CD4-positive, alpha-beta T cell (primary cell): ENCODE measurements around the gene LYPD6B. TPM values are rescaled to one million over a fixed set of nuclear protein-coding genes. Genes with fewer than 3 reads are reported as not detected.

Experiments
- ATAC-seq: fragments of 200-7000 bp; cut with Tn5 transposase; one replicate; pipeline ENCODE4 v1.10.0; 2022; ENCODE audit warnings: mild to moderate bottlenecking; ENCODE audit not compliant: poor library complexity
- CTCF ChIA-PET: fragments of 350-600 bp; sonication (Branson Sonifier 250); formaldehyde crosslinking; loops from one replicate; lab custom pipeline; 2021; ENCODE audit warnings: antibody characterized with exemption, inconsistent platforms; lab: Charles Lee
- POLR2A ChIA-PET: fragments of 350-600 bp; sonication (Branson Sonifier 250); formaldehyde crosslinking; loops from one replicate; lab custom pipeline; 2021; ENCODE audit warnings: antibody characterized with exemption, inconsistent platforms; lab: Charles Lee
- DNase-seq, 14 experiments: peaks; one replicate each; pipeline ENCODE4 v3.0.0-alpha.2; 2013 to 2020; ENCODE audit warnings: mixed read lengths in 2 of 14
- H3K27ac ChIP-seq, 2 donors: one replicate each; pipeline versions ENCODE4 v1.5.1 to v1.7.0; 2013; ENCODE audit warnings: low read length in 2 of 2, low read depth in 1 of 2, mild to moderate bottlenecking in 1 of 2
- H3K27me3 ChIP-seq, 2 experiments: 1 replicate in 1 of 2; 2 replicates in 1 of 2; pipeline versions ENCODE4 v1.6.1 to v1.7.0; 2013; ENCODE audit warnings: low read length in 2 of 2, control low read depth in 1 of 2, mild to moderate bottlenecking in 1 of 2, moderate library complexity in 1 of 2; ENCODE audit not compliant: insufficient read depth in 2 of 2, control insufficient read depth in 1 of 2
- H3K36me3 ChIP-seq: one replicate; pipeline ENCODE4 v1.6.1; 2013; ENCODE audit warnings: low read length, control low read depth; ENCODE audit not compliant: insufficient read depth
- H3K4me1 ChIP-seq: one replicate; pipeline ENCODE4 v1.6.1; 2013; ENCODE audit warnings: low read length, control low read depth; ENCODE audit not compliant: insufficient read depth
- H3K4me3 ChIP-seq: one replicate; pipeline ENCODE4 v1.5.1; 2013; ENCODE audit warnings: mild to moderate bottlenecking, low read length, moderate library complexity
- H3K9me3 ChIP-seq, 2 experiments: 1 replicate in 1 of 2; 2 replicates in 1 of 2; pipeline versions ENCODE4 v1.6.1 to v1.7.0; 2013; ENCODE audit warnings: low read length in 2 of 2, mild to moderate bottlenecking in 2 of 2, control low read depth in 1 of 2, moderate library complexity in 1 of 2; ENCODE audit not compliant: control insufficient read depth in 1 of 2, insufficient read depth in 1 of 2
- H3K27ac Mint-ChIP-seq: one replicate; pipeline ENCODE4 v1.8.0; 2020; ENCODE audit warnings: mixed read lengths
- H3K27me3 Mint-ChIP-seq: one replicate; pipeline ENCODE4 v1.8.0; 2021; ENCODE audit warnings: mixed read lengths
- H3K36me3 Mint-ChIP-seq: one replicate; pipeline ENCODE4 v1.8.0; 2021; ENCODE audit warnings: low read depth, mixed read lengths
- H3K4me1 Mint-ChIP-seq: one replicate; pipeline ENCODE4 v1.8.0; 2021; ENCODE audit warnings: low read depth, mixed read lengths
- H3K4me3 Mint-ChIP-seq: one replicate; pipeline ENCODE4 v1.8.0; 2020; ENCODE audit warnings: mild to moderate bottlenecking, mixed read lengths
- H3K9me3 Mint-ChIP-seq: one replicate; pipeline ENCODE4 v1.8.0; 2020; ENCODE audit warnings: mixed read lengths
- CTCF ChIP-seq: fragments of 200-600 bp; IDR thresholded peaks from one replicate; pipeline ENCODE4 v1.8.0; 2022; ENCODE audit warnings: antibody characterized with exemption, mild to moderate bottlenecking
- intact Hi-C, 2 experiments: fragments of 100-400 bp; cut with DNase I in 1 of 2; cut with micrococcal nuclease in 1 of 2; formaldehyde crosslinking; loops; one replicate each; pipeline versions ENCODE4 v1.15.1 to v1.9.0; 2023 to 2025; cut with DNase I, micrococcal nuclease
- total RNA-seq, 174 experiments: library from RNA in 2 of 174; stranded (reverse) in 2 of 174; gene quantifications; one replicate each; pipeline ENCODE4 v1.2.3 and lab custom pipeline; 2021 to 2026

The LYPD6B gene
- total RNA-seq, 2 experiments from 2014 or later = not detected

GRCh38 chr2:149082735-149083134 is 44.2 kb downstream of the LYPD6B start:
- ChIA-PET CTCF (no interaction called here), POLR2A (no interaction called here)
- TF ChIP-seq CTCF = no peak
- no peak overlapping the region for H3K4me3 ChIP-seq
- H3K4me1 Mint-ChIP-seq = no peaks in the 10 kb centered on the region
- no peak for ATAC-seq
- H3K27me3 ChIP-seq = no peaks in the 10 kb centered on the region
- H3K9me3 Mint-ChIP-seq = no peaks in the 10 kb centered on the region
- no peak overlapping the region for H3K4me3 Mint-ChIP-seq
- H3K27ac Mint-ChIP-seq = no peak overlapping the region
- H3K36me3 ChIP-seq = no peaks in the 10 kb centered on the region
- intact Hi-C loops = no loop called here
- H3K4me1 ChIP-seq = no peaks in the 10 kb centered on the region
- H3K9me3 ChIP-seq = no peaks in the 10 kb centered on the region
- peaks cover 30% of the 10 kb centered on the region for H3K27me3 Mint-ChIP-seq
- no peak for DNase-seq
- H3K36me3 Mint-ChIP-seq = no peaks in the 10 kb centered on the region
- no peak overlapping the region for H3K27ac ChIP-seq

GRCh38 chr2:149084924-149085795 is 46.7 kb downstream of the LYPD6B start:
- ATAC-seq (no peak), DNase-seq (peak in 2 of 14 experiments; percentile 5 to 27)
- H3K4me3 Mint-ChIP-seq = no peak overlapping the region
- intact Hi-C loops = no loop called here
- no peaks in the 10 kb centered on the region for H3K9me3 ChIP-seq
- H3K4me1 ChIP-seq = no peaks in the 10 kb centered on the region
- H3K4me3 ChIP-seq = no peak overlapping the region
- no peaks in the 10 kb centered on the region for H3K9me3 Mint-ChIP-seq
- no peaks in the 10 kb centered on the region for H3K36me3 ChIP-seq
- no peak overlapping the region for H3K27ac ChIP-seq
- ChIA-PET POLR2A (no interaction called here), CTCF (no interaction called here)
- peaks cover 0 to 2% of the 10 kb centered on the region in 2 experiments for H3K27me3 ChIP-seq
- no peaks in the 10 kb centered on the region for H3K36me3 Mint-ChIP-seq
- H3K27ac Mint-ChIP-seq = no peak overlapping the region
- no peak for TF ChIP-seq CTCF
- H3K4me1 Mint-ChIP-seq = no peaks in the 10 kb centered on the region
- peaks cover 47% of the 10 kb centered on the region for H3K27me3 Mint-ChIP-seq

- Histone ChIP-seq H3K27me3 (peaks cover 2 to 16% of the 10 kb centered on the region in 2 experiments), H3K4me3 (no peak overlapping the region), H3K27ac (no peak overlapping the region), H3K4me1 (no peaks in the 10 kb centered on the region), H3K9me3 (no peaks in the 10 kb centered on the region), H3K36me3 (no peaks in the 10 kb centered on the region)
- Mint-ChIP-seq H3K9me3 (no peaks in the 10 kb centered on the region), H3K4me3 (no peak overlapping the region), H3K27me3 (peaks cover 52% of the 10 kb centered on the region), H3K4me1 (no peaks in the 10 kb centered on the region), H3K27ac (no peak overlapping the region), H3K36me3 (no peaks in the 10 kb centered on the region)
- no peak for ATAC-seq
- peak; percentile 35 for TF ChIP-seq CTCF
- ChIA-PET POLR2A (no interaction called here), CTCF (no interaction called here)
- intact Hi-C loops = no loop called here
- DNase-seq = no peak
Observed at GRCh38 chr2:149087751-149088150, 49.3 kb downstream of the LYPD6B start.
